Heart left ventricle (tissue), 16 donors: ENCODE measurements around the gene IQCC. TPM values are rescaled to one million over a fixed set of nuclear protein-coding genes. Genes with fewer than 3 reads are reported as not detected.

Experiments used
- ATAC-seq, 4 donors: fragments of 200-7000 bp; cut with Tn5 transposase; one replicate each; pipeline ENCODE4 v1.9.1; 2020 to 2022; ENCODE audit warnings: moderate library complexity in 4 of 4, mild to moderate bottlenecking in 3 of 4, moderate number of reproducible peaks in 1 of 4
- DNase-seq, 5 donors: peaks; one replicate each; pipeline ENCODE4 v3.0.0-alpha.2; 2020
- H3K27ac ChIP-seq, 12 donors: fragments of 200-600 bp; sonication (generic) in 4 of 12; one replicate each; pipeline versions ENCODE4 v1.5.0 to v1.8.0; 2016 to 2022; ENCODE audit warnings: mild to moderate bottlenecking in 2 of 12
- H3K27me3 ChIP-seq, 9 donors: fragments of 200-600 bp; sonication (generic) in 2 of 9; one replicate each; pipeline versions ENCODE4 v1.5.1 to v1.8.0; 2016 to 2022; ENCODE audit warnings: mild to moderate bottlenecking in 3 of 9
- H3K36me3 ChIP-seq, 9 donors: fragments of 200-600 bp; sonication (generic) in 2 of 9; one replicate each; pipeline versions ENCODE4 v1.5.0 to v1.8.0; 2018 to 2022; ENCODE audit warnings: mild to moderate bottlenecking in 2 of 9
- H3K4me1 ChIP-seq, 12 donors: fragments of 200-600 bp; sonication (generic) in 4 of 12; one replicate each; pipeline versions ENCODE4 v1.5.0 to v1.8.0; 2016 to 2022; ENCODE audit warnings: mild to moderate bottlenecking in 3 of 12
- H3K4me3 ChIP-seq, 12 donors: fragments of 200-600 bp; sonication (generic) in 4 of 12; one replicate each; pipeline versions ENCODE4 v1.5.0 to v1.8.0; 2017 to 2022; ENCODE audit warnings: mild to moderate bottlenecking in 9 of 12, moderate library complexity in 4 of 12
- H3K9me3 ChIP-seq, 12 donors: fragments of 200-600 bp; sonication (generic) in 4 of 12; one replicate each; pipeline versions ENCODE4 v1.5.0 to v1.8.0; 2016 to 2022; ENCODE audit warnings: mild to moderate bottlenecking in 1 of 12
- POLR2A ChIP-seq, 2 donors: fragments of 450-650 bp; IDR thresholded peaks; one replicate each; pipeline ENCODE4 v1.6.1; 2017; ENCODE audit warnings: antibody characterized with exemption in 2 of 2, mild to moderate bottlenecking in 2 of 2, moderate library complexity in 2 of 2
- WGBS, 4 donors: extraction: QIAGEN DNeasy Blood & Tissue Kit in 2 of 4; methylation state at CpG; one replicate each; pipeline versions ENCODE4 v1.1.5 to v1.1.7; 2013 to 2018; 5-methylcytosine and 5-hydroxymethylcytosine counted together
- intact Hi-C, 10 donors: fragments of 100-400 bp; cut with DNase I; formaldehyde crosslinking; loops; one replicate each; pipeline versions ENCODE4 v1.11.1 to v1.14.2; 2022
- polyA plus RNA-seq, 2 donors: library from polyadenylated mRNA; stranded (reverse); fragments of 200-250 nt; gene quantifications; one replicate each; pipeline ENCODE4 v1.2.3, GENCODE V29; 2013
- total RNA-seq, 9 donors: library from RNA; depleted of rRNA in 2 of 9; stranded (reverse); fragments of >200 nt in 2 of 9; fragmentation: NEBNext Ultra II Directional in 3 of 9; extraction: Animal tissue kit (Norgen Biotek cat#: 25700) in 3 of 9; gene quantifications; one replicate each; pipeline versions ENCODE4 v1.1.0 to v1.2.4, GENCODE V29; 2016 to 2023
- TF ChIP-seq, protein P1 (sequence below), 12 donors: fragments of 200-600 bp; sonication (generic) in 4 of 12; IDR thresholded peaks; one replicate each; pipeline versions ENCODE4 v1.5.0 to v1.8.0; 2018 to 2022; ENCODE audit warnings: antibody characterized with exemption in 12 of 12, mild to moderate bottlenecking in 5 of 12
- donor health status: ischemic (EF 13 %, LVEDD 7.1; RV severe dilation, severe dysfunction).
- donor health status: healthy with polysubstance abuse.
- donor health status: DM: no; HTN: yes; CAD: no.
- donor health status: DM: no; HTN: no; CAD: no.
- donor health status: ischemic (EF 25% LVEDD 6.9; RV normal size, moderate dysfunction).
- donor health status: ischemic (EF 25% LVEDD 5.7; RV mildly dilated, moderate dysfunction).
- donor health status: healthy.
- donor health status: DM: yes; HTN: yes; CAD: no.
- donor health status: ischemic (EF 35%, LVEDD 5.7; RV mildly dilated, moderate dysfunction).
- donor health status: nonischemic (EF 11% LVEDD 7.7; RV severe dilation, severe dysfunction).
- donor health status: DM: yes; HTN: yes; CAD: no.
- donor health status: PGD.
- donor health status: ischemic (EF 29% LVEDD 5.4; RV normal size, mild dysfunction).
- donor health status: nonischemic (EF 23%, LVEDD 6.1; RV moderate dilation, normal function).

IQCC gene
- total and polyA plus RNA-seq, 11 donors = 0.56 to 1.9 (median 0.75) TPM

DNA sequence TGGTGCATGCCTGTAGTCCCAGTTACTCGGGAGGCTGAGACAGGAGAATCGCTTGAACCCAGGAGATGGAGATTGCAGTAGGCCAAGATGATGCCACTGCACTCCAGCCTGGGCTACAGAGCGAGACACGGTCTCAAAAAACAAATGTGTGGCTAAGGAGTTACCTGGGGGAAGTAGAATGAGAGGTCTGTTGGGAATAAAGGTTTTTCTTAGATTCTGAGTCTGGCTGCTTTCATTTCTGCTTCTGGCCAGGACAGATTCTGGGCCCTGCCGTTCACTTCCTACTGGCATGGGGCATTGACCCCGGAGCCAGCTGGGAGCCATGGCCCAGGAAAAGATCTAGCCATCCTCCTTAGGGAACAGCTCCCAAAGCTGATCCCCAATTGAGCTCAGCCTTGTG, 3.0 kb downstream of the IQCC start:
- DNase-seq (no peak), ATAC-seq (no peak)
- H3K4me1 ChIP-seq = peaks cover 0 to 25% (median 12%) of the 10 kb centered on the region in 12 donors
- no peak overlapping the region for H3K27ac ChIP-seq
- intact Hi-C loops = no loop called here
- H3K9me3 ChIP-seq = no peaks in the 10 kb centered on the region
- no peaks in the 10 kb centered on the region for H3K27me3 ChIP-seq
- 86 to 94% (median 87%) methylated on average over 4 to 6 of the region's 6 CpGs for WGBS, 4 donors
- TF ChIP-seq POLR2A (IDR thresholded peaks at IDR 0.05) = no peak
- TF ChIP-seq, protein P1, sequence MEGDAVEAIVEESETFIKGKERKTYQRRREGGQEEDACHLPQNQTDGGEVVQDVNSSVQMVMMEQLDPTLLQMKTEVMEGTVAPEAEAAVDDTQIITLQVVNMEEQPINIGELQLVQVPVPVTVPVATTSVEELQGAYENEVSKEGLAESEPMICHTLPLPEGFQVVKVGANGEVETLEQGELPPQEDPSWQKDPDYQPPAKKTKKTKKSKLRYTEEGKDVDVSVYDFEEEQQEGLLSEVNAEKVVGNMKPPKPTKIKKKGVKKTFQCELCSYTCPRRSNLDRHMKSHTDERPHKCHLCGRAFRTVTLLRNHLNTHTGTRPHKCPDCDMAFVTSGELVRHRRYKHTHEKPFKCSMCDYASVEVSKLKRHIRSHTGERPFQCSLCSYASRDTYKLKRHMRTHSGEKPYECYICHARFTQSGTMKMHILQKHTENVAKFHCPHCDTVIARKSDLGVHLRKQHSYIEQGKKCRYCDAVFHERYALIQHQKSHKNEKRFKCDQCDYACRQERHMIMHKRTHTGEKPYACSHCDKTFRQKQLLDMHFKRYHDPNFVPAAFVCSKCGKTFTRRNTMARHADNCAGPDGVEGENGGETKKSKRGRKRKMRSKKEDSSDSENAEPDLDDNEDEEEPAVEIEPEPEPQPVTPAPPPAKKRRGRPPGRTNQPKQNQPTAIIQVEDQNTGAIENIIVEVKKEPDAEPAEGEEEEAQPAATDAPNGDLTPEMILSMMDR (IDR thresholded peaks at IDR 0.05) = no peak
- H3K4me3 ChIP-seq = no peak overlapping the region
- H3K36me3 ChIP-seq = peaks cover 0 to 6% (median 0%) of the 10 kb centered on the region in 9 donors

DNA sequence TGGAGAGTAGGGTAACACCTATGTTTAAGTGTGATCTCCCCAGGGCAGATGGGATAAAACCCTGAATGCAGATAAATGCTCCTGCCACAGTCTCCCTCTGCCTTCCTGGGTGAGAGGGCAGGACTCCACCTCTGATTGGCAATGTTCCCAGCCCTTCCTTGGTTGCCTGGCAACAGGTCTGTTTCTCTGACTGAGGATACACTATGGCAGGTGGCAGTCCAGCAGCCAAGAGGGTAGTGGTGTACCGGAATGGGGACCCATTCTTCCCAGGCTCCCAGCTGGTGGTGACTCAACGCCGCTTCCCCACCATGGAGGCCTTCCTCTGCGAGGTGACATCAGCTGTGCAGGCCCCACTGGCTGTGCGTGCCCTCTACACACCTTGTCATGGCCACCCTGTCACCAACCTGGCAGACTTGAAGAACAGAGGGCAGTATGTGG, 3.4 kb downstream of the IQCC start, which contains the start of gene DCDC2B:
DCDC2B (plus strand) TSS at position 199 of the 438 bp plus-strand sequence; CDS start at position 204, 5 bp downstream.
- TF ChIP-seq POLR2A (IDR thresholded peaks at IDR 0.05) = no peak
- TF ChIP-seq, protein P1 (IDR thresholded peaks at IDR 0.05) = no peak
- WGBS, 4 donors = 63 to 69% (median 67%) methylated on average over 5 of the region's 5 CpGs; no CpG with 5 or more reads in 1 of the 4 donors
- Histone ChIP-seq H3K9me3 (no peaks in the 10 kb centered on the region), H3K27ac (no peak within 1 kb of the TSS), H3K4me3 (no peak within 1 kb of the TSS), H3K36me3 (peaks cover 0 to 3% (median 1%) of the 10 kb centered on the region in 9 donors), H3K4me1 (peaks cover 0 to 25% (median 12%) of the 10 kb centered on the region in 12 donors), H3K27me3 (no peaks in the 10 kb centered on the region)
- peak in 2 of 4 donors; percentile 5 to 9 for ATAC-seq
- peak in 4 of 5 donors; percentile 32 to 63 (median 47) for DNase-seq
- intact Hi-C loops = no loop called here

DNA sequence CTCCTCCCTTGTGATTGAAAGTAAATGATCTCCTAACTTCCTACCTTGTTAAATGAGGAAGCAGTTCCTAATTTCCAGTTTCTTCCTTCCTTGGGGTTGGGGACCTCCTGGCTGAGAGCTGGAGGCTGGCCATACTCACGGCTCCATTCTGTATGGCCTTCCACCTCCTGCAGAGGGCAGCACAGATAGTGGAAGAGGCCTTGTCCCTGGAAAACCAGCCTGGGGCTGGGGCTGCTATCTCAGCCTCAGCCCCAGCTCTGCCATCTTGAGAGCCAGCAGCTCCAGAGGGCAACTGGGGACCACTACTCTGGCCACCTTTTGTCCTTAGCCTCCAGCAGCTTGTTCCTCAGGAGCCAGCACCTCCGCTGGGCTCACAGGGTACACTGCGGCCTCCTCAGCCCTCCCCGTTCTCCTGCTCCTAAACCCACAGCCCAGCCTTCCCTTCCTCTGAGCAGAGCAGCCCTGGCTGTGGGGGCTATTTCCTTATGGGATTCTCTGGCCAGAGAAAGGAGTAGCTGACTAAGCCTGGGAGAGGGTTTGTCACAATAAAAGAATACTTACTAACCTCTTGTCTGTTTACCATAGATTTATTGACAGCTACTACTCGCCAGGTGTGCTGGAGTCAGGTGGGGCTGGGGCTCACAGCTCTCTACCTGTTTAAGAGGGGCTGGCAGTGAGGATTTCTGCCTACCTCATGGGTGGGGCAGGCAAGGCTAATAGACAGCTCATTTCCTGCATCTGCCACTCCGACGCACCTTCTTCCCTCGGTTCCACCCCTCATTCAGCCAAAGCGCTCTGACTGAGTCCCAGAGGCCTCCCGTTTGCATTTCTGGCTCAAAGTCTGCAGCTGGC, 10.4 kb downstream of the IQCC start:
- no peak for TF ChIP-seq POLR2A (IDR thresholded peaks at IDR 0.05)
- TF ChIP-seq, protein P1 (IDR thresholded peaks at IDR 0.05) = peak; percentile 64 to 83 (median 75)
- WGBS, 4 donors = 71 to 79% (median 74%) methylated on average over 10 of the region's 10 CpGs
- peaks cover 0 to 20% (median 2%) of the 10 kb centered on the region in 12 donors for H3K4me1 ChIP-seq
- DNase-seq = peak in 4 of 5 donors; percentile 46 to 54 (median 52)
- no peaks in the 10 kb centered on the region for H3K27me3 ChIP-seq
- no peak overlapping the region for H3K4me3 ChIP-seq
- no peaks in the 10 kb centered on the region for H3K9me3 ChIP-seq
- intact Hi-C loops = loop anchor here in 8 of 10 donors (2.0 to 10.0 kb wide), 8 partner anchors 81 to 197 kb away; partner anchors contain the start of gene BSDC1 (in 2 of the 8)
- H3K36me3 ChIP-seq = peaks cover 0 to 65% (median 43%) of the 10 kb centered on the region in 9 donors
- peak; percentile 28 to 84 (median 80) for ATAC-seq
- H3K27ac ChIP-seq = peak overlapping the region in 6 of 12 donors; percentile 0 to 52 (median 16)

DNA sequence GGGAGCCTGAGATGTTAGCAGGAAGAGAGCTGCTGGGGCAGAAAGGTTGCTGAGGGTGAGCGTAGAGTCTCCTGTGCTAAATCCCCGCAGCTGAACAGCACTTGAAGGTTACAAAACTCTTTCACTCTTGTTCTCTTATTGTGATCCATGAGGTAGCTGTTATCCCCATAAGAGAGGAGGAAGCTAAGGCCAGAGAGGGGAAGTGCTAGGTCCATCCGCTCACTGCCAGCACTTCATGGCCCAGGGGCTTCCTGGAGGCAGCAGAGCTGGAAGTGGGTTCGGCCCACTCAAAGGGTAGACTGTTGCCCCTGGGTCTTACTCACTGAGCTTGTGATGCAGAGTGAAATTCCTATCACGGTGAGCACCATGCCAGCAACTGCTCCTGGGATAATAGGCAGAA, 11.1 kb downstream of the IQCC start:
- peak overlapping the region in 1 of 12 donors; percentile 52 for H3K27ac ChIP-seq
- H3K27me3 ChIP-seq = no peaks in the 10 kb centered on the region
- H3K4me3 ChIP-seq = no peak overlapping the region
- 83 to 92% (median 89%) methylated on average over 4 to 5 of the region's 5 CpGs for WGBS, 4 donors
- ATAC-seq = no peak
- TF ChIP-seq, protein P1 (IDR thresholded peaks at IDR 0.05) = no peak
- TF ChIP-seq POLR2A (IDR thresholded peaks at IDR 0.05) = no peak
- H3K4me1 ChIP-seq = peaks cover 0 to 27% (median 8%) of the 10 kb centered on the region in 12 donors
- H3K36me3 ChIP-seq = peaks cover 0 to 65% (median 43%) of the 10 kb centered on the region in 9 donors
- DNase-seq = no peak
- no peaks in the 10 kb centered on the region for H3K9me3 ChIP-seq
- intact Hi-C loops = loop anchor here in 7 of 10 donors (2.0 to 10.0 kb wide), 7 partner anchors 81 to 196 kb away; partner anchors contain the start of gene BSDC1 (in 2 of the 7)
